DOHH2 (cell line): ENCODE data around the gene SON.
"Not testable (repeated sequence)": the region's sequence is repeated elsewhere in the genome, so short reads cannot be mapped to it uniquely, and the experiment has no call there.

Experiments used
- H3F3A ChIP-seq: fragments of 200-600 bp; sonication (generic), shearing (Covaris generic); 2 replicates; pipeline ENCODE4 v1.6.0; 2016; ENCODE audit warnings: antibody characterized with exemption, mild to moderate bottlenecking; ENCODE audit not compliant: control insufficient read depth, insufficient read depth
- H3K27ac ChIP-seq: fragments of 200-600 bp; sonication (generic); 2 replicates; pipeline ENCODE4 v1.5.1; 2014; ENCODE audit warnings: low read depth, mild to moderate bottlenecking, low read length, moderate library complexity
- H3K27me3 ChIP-seq: fragments of 200-600 bp; sonication (generic); 2 replicates; pipeline ENCODE4 v1.6.1; 2014; ENCODE audit warnings: mild to moderate bottlenecking, low read length, mixed read lengths; ENCODE audit not compliant: control insufficient read depth
- H3K36me3 ChIP-seq: fragments of 200-600 bp; sonication (generic); 2 replicates; pipeline ENCODE4 v1.6.1; 2014; ENCODE audit warnings: mild to moderate bottlenecking, low read length, moderate library complexity, mixed read lengths; ENCODE audit not compliant: control insufficient read depth
- H3K4me1 ChIP-seq: fragments of 200-600 bp; sonication (generic); 2 replicates; pipeline ENCODE4 v1.6.1; 2014; ENCODE audit warnings: mild to moderate bottlenecking, low read length, mixed read lengths; ENCODE audit not compliant: control insufficient read depth
- H3K4me2 ChIP-seq: fragments of 200-600 bp; sonication (generic); 2 replicates; pipeline ENCODE4 v1.6.0; 2014; ENCODE audit warnings: mild to moderate bottlenecking, low read length, moderate library complexity
- H3K4me3 ChIP-seq: fragments of 200-600 bp; sonication (generic); 2 replicates; pipeline ENCODE4 v1.5.1; 2014; ENCODE audit warnings: mild to moderate bottlenecking, low read length, mixed read lengths
- H3K79me2 ChIP-seq: fragments of 200-600 bp; sonication (generic); 2 replicates; pipeline ENCODE4 v1.6.1; 2014; ENCODE audit warnings: mild to moderate bottlenecking, low read length, mixed read lengths; ENCODE audit not compliant: control insufficient read depth
- H3K9me2 ChIP-seq: fragments of 200-600 bp; sonication (generic); replicated peaks from 2 replicates; pipeline ENCODE4 v1.6.1; 2014; ENCODE audit warnings: mild to moderate bottlenecking, low read length, mixed read lengths; ENCODE audit not compliant: control insufficient read depth
- H3K9me3 ChIP-seq: fragments of 200-600 bp; sonication (generic); 2 replicates; pipeline ENCODE4 v1.6.1; 2014; ENCODE audit warnings: antibody characterized with exemption, low read length, mixed read lengths; ENCODE audit not compliant: control insufficient read depth, insufficient read depth
- H4K20me1 ChIP-seq: fragments of 200-600 bp; sonication (generic); 2 replicates; pipeline ENCODE4 v1.6.0; 2014; ENCODE audit warnings: low read depth, mild to moderate bottlenecking, antibody characterized with exemption, low read length, moderate library complexity; ENCODE audit not compliant: control insufficient read depth, insufficient read depth
- CTCF ChIP-seq: fragments of 200-600 bp; sonication (generic); IDR thresholded peaks from one replicate; pipeline ENCODE4 v1.5.1; 2014; ENCODE audit warnings: antibody characterized with exemption, mild to moderate bottlenecking, low read depth, low read length; ENCODE audit not compliant: poor library complexity, severe bottlenecking
- EZH2phosphoT487 ChIP-seq: fragments of 200-600 bp; sonication (generic); IDR thresholded peaks from 2 replicates; pipeline ENCODE4 v1.6.1; 2017; ENCODE audit warnings: borderline replicate concordance, mild to moderate bottlenecking, antibody characterized with exemption, low read length, moderate library complexity, mixed read lengths

The SON gene

GRCh38 chr21:33496345-33496744 lies 46.5 kb upstream of the SON start:
- no peaks in the 10 kb centered on the region for H3K36me3 ChIP-seq
- H3K4me2 ChIP-seq: no peak overlapping the region
- no peak overlapping the region for H3K4me3 ChIP-seq
- no peaks in the 10 kb centered on the region for H3K27me3 ChIP-seq
- TF ChIP-seq CTCF (no peak), EZH2phosphoT487 (no peak)
- H3K27ac ChIP-seq: no peak overlapping the region
- H3F3A ChIP-seq: 0 out of 2 replicates have a peak, but pooled peaks cover 4% of the 10 kb centered on the region
- peaks cover 6% of the 10 kb centered on the region for H3K4me1 ChIP-seq
- no peaks in the 10 kb centered on the region for H3K9me3 ChIP-seq
- no peaks in the 10 kb centered on the region for H4K20me1 ChIP-seq
- no peaks in the 10 kb centered on the region for H3K79me2 ChIP-seq
- H3K9me2 ChIP-seq: no peaks in the 10 kb centered on the region

- H3K79me2 ChIP-seq: no peaks in the 10 kb centered on the region
- no peaks in the 10 kb centered on the region for H3K4me1 ChIP-seq
- TF ChIP-seq CTCF: no peak
- no peak for TF ChIP-seq EZH2phosphoT487
- no peak overlapping the region for H3K27ac ChIP-seq
- H3K27me3 ChIP-seq: no peaks in the 10 kb centered on the region
- H3K9me2 ChIP-seq: no peaks in the 10 kb centered on the region
- H3K4me3 ChIP-seq: no peak overlapping the region
- no peaks in the 10 kb centered on the region for H4K20me1 ChIP-seq
- no peak overlapping the region for H3K4me2 ChIP-seq
- peaks cover 69% of the 10 kb centered on the region for H3K36me3 ChIP-seq
- H3F3A ChIP-seq: 0 out of 2 replicates have a peak, but pooled peaks cover 5% of the 10 kb centered on the region
- H3K9me3 ChIP-seq: no peaks in the 10 kb centered on the region
These were observed 37.0 kb upstream of the SON start for GRCh38 chr21:33505833-33506232.

GRCh38 chr21:33507003-33507402 lies 35.8 kb upstream of the SON start:
- peaks cover 81% of the 10 kb centered on the region for H3K36me3 ChIP-seq
- H3K4me2 ChIP-seq, H4K20me1 ChIP-seq, H3K9me2 ChIP-seq, H3K79me2 ChIP-seq, H3K4me1 ChIP-seq, H3K27me3 ChIP-seq, H3K4me3 ChIP-seq, H3K27ac ChIP-seq, H3K9me3 ChIP-seq, H3F3A ChIP-seq: not testable (repeated sequence)

- Histone ChIP-seq H3K36me3 (peaks cover 89% of the 10 kb centered on the region), H3K4me2 (no peak overlapping the region), H3K79me2 (no peaks in the 10 kb centered on the region), H3K9me3 (no peaks in the 10 kb centered on the region), H3F3A (no peaks in the 10 kb centered on the region), H4K20me1 (no peaks in the 10 kb centered on the region), H3K27me3 (no peaks in the 10 kb centered on the region), H3K9me2 (no peaks in the 10 kb centered on the region), H3K4me1 (no peaks in the 10 kb centered on the region), H3K27ac (no peak overlapping the region), H3K4me3 (no peak overlapping the region)
- TF ChIP-seq CTCF (no peak), EZH2phosphoT487 (no peak)
These were observed 32.0 kb upstream of the SON start for GRCh38 chr21:33510826-33511225.
